GM18858 (cell line): Measurements from ENCODE around the gene SPECC1L.

ENCODE experiments used
- ATAC-seq: cut with Tn5 transposase; IDR thresholded peaks from one replicate; pipeline ENCODE4 v1.9.1; 2021; ENCODE audit not compliant: unreplicated experiment

The SPECC1L gene

DNA sequence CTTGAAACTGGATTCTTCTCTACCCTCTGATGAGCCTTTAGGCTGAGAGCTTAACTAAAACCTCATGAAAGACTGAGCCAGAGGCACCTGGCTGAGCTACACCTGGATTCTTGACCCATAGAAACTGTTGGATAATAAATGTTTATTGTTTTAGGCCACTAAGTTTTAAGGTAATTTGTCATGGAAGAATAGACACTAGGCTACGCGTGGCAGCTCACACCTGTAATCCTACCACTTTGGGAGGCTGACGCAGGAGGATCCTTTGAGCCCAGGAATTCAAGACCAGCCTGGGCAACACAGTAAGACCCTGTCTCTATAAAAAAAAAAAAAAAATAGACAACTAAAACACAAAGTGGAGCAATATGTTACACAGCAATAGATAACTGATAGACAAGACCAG lies 195.3 kb downstream of the SPECC1L start:
- ATAC-seq: no peak

DNA sequence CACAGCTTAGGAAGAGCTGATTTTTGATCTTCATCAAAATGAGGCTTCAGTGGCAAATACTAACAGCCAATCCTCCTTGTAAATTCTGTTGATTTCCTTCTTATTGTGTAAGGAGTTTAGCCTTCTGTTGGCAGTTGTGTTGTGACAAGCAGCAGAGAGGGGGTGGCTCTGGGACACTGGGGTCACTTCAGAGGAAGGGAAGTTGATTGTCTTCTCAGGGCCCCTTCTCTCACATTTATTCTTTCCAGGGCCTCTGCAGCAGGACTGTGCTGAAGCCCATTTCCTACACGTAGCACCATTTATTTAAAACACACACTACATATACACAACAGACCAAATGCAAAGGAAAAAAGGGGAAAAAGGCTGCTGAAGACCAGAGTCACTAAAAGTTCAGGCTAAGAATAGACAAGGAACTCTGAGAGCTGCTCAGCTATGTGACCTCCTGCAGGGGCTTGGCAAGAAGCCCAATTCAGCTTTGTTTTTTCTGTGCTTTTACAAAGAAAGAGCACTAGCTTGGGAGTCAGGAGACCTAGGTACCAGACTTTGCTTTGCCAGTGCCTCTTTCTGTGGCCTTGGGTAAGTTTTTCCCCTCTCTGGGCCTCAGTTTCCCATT lies 196.2 kb downstream of the SPECC1L start:
- ATAC-seq: no peak

- no peak for ATAC-seq
Measured at GRCh38 chr22:24467340-24467739, 196.7 kb downstream of the SPECC1L start.
